ENCODE data around the gene NEFH. TPM values are rescaled to one million over a fixed set of nuclear protein-coding genes. Genes with fewer than 3 reads are reported as not detected.
A peak's percentile ranks its signal among the peaks of the same experiment; 100 is the strongest.

Gene NEFH
- total and polyA plus RNA-seq, 2 donors from 2014 or later, result 0.60 to 1.7 TPM

GRCh38 chr22:29480512-29481264, 670 bp downstream of the NEFH start:
- DNase-seq (peak in 4 of 5 donors; percentile 62 to 85 (median 74)), FAIRE-seq (no peak)
- intact Hi-C loops (cut with DNase I), result no loop called here
- Histone ChIP-seq H3K9ac (ENCODE audit: low read length in 3 of 3) (no peak overlapping the region), H3K27ac (ENCODE audit: low read depth in 2 of 2, low read length in 2 of 2) (no peak overlapping the region), H3K9me3 (ENCODE audit: control insufficient read depth in 2 of 3, insufficient read depth in 1 of 3, low read length in 3 of 3) (no peaks in the 10 kb centered on the region), H3K4me3 (ENCODE audit: low read length in 3 of 3) (peak overlapping the region in 1 of 3 donors; percentile 5), H3K36me3 (ENCODE audit: control insufficient read depth in 2 of 3, insufficient read depth in 3 of 3, low read length in 3 of 3) (no peaks in the 10 kb centered on the region), H3K27me3 (ENCODE audit: control insufficient read depth, insufficient read depth, low read length) (peaks cover 4% of the 10 kb centered on the region), H3K4me1 (ENCODE audit: control insufficient read depth in 2 of 3, insufficient read depth in 2 of 3, low read depth in 1 of 3, low read length in 3 of 3) (peaks cover 0 to 12% (median 0%) of the 10 kb centered on the region in 3 donors)
- TF ChIP-seq CTCF (IDR thresholded peaks at IDR 0.05; ENCODE audit: borderline replicate concordance, extremely low read depth, insufficient read depth), result no peak

DNA sequence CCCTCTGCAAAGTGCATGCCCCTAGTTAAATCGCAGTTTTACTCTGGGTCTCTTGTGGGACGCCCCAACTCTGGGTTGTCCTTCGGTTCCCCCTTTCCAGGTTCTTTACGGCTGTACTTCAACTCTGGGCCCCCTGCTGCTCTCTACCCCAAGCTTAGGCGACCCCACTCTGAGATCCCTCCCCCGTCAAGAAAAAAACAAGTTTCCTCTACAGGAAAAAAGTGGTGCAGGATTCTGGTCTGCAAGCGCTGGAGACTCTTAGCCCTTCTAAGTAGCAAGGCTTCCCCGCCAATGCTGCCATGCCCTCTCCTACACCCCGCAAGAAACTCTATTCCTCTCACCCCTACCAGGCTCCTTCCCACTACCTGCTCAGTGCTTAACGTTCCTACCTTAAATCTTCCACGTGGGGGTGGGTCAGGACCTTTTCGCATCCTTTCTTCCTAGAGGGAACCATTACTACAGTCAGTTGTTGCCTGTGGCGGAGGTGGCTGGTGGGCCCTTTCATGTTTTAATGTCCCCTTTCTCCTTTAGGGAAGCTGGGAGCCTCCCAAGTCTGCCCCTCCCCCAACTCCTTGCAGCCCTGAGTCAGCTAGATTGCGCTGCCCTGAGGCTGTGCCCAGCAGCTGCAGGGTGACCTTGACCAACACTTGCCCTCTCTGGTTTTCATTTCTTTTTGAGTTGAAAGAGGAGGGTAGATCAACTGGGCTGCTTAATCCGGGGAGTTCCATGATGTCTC, 1.4 kb downstream of the NEFH start:
- Histone ChIP-seq H3K9me3 (ENCODE audit: control insufficient read depth in 2 of 3, insufficient read depth in 1 of 3, low read length in 3 of 3) (no peaks in the 10 kb centered on the region), H3K4me1 (ENCODE audit: control insufficient read depth in 2 of 3, insufficient read depth in 2 of 3, low read depth in 1 of 3, low read length in 3 of 3) (peaks cover 0 to 12% (median 0%) of the 10 kb centered on the region in 3 donors), H3K27me3 (ENCODE audit: control insufficient read depth, insufficient read depth, low read length) (peaks cover 4% of the 10 kb centered on the region), H3K4me3 (ENCODE audit: low read length in 3 of 3) (no peak overlapping the region), H3K36me3 (ENCODE audit: control insufficient read depth in 2 of 3, insufficient read depth in 3 of 3, low read length in 3 of 3) (no peaks in the 10 kb centered on the region), H3K27ac (ENCODE audit: low read depth in 2 of 2, low read length in 2 of 2) (no peak overlapping the region), H3K9ac (ENCODE audit: low read length in 3 of 3) (no peak overlapping the region)
- FAIRE-seq (no peak), DNase-seq (peak in 3 of 5 donors; percentile 36 to 51 (median 51))
- no peak for TF ChIP-seq CTCF (IDR thresholded peaks at IDR 0.05; ENCODE audit: borderline replicate concordance, extremely low read depth, insufficient read depth)
- intact Hi-C loops (cut with DNase I), result no loop called here

- intact Hi-C loops (cut with DNase I), result no loop called here
- no peaks in the 10 kb centered on the region for H3K36me3 ChIP-seq (ENCODE audit: control insufficient read depth in 2 of 3, insufficient read depth in 3 of 3, low read length in 3 of 3)
- H3K9ac ChIP-seq (ENCODE audit: low read length in 3 of 3), result no peak overlapping the region
- FAIRE-seq (no peak), DNase-seq (no peak)
- H3K27me3 ChIP-seq (ENCODE audit: control insufficient read depth, insufficient read depth, low read length), result peaks cover 4% of the 10 kb centered on the region
- no peaks in the 10 kb centered on the region for H3K9me3 ChIP-seq (ENCODE audit: control insufficient read depth in 2 of 3, insufficient read depth in 1 of 3, low read length in 3 of 3)
- TF ChIP-seq CTCF (IDR thresholded peaks at IDR 0.05; ENCODE audit: borderline replicate concordance, extremely low read depth, insufficient read depth), result no peak
- H3K4me1 ChIP-seq (ENCODE audit: control insufficient read depth in 2 of 3, insufficient read depth in 2 of 3, low read depth in 1 of 3, low read length in 3 of 3), result peaks cover 0 to 12% (median 0%) of the 10 kb centered on the region in 3 donors
- H3K4me3 ChIP-seq (ENCODE audit: low read length in 3 of 3), result no peak overlapping the region
- H3K27ac ChIP-seq (ENCODE audit: low read depth in 2 of 2, low read length in 2 of 2), result no peak overlapping the region
Measured at GRCh38 chr22:29482253-29482652, 2.2 kb downstream of the NEFH start.
